ENCODE data around the gene YPEL4. TPM values are rescaled to one million over a fixed set of nuclear protein-coding genes. Genes with fewer than 3 reads are reported as not detected.

Gene YPEL4
- total RNA-seq, 1 donor from 2014 or later, result 0.48 TPM

GRCh38 chr11:57648801-57649735 lies 644 bp downstream of the YPEL4 start:
- no peak for TF ChIP-seq CTCF (conservative IDR thresholded peaks at IDR 0.05)
- H3K4me1 Mint-ChIP-seq (ENCODE audit: unreplicated experiment), result peaks cover 60% of the 10 kb centered on the region
- H3K4me3 Mint-ChIP-seq, result peak overlapping the region; percentile 85
- peaks cover 63% of the 10 kb centered on the region for H3K27me3 Mint-ChIP-seq
- H3K36me3 Mint-ChIP-seq, result no peaks in the 10 kb centered on the region
- H3K27ac Mint-ChIP-seq, result peak overlapping the region; percentile 85
- H3K9me3 Mint-ChIP-seq, result no peaks in the 10 kb centered on the region
- no peak for DNase-seq (ENCODE audit: extremely low spot score, unreplicated experiment)

GRCh38 chr11:57647960-57648800 lies 1.5 kb downstream of the YPEL4 start:
- DNase-seq (ENCODE audit: extremely low spot score, unreplicated experiment), result no peak
- peak overlapping the region; percentile 85 for H3K4me3 Mint-ChIP-seq
- peaks cover 61% of the 10 kb centered on the region for H3K27me3 Mint-ChIP-seq
- no peaks in the 10 kb centered on the region for H3K9me3 Mint-ChIP-seq
- peaks cover 66% of the 10 kb centered on the region for H3K4me1 Mint-ChIP-seq (ENCODE audit: unreplicated experiment)
- peak overlapping the region; percentile 85 for H3K27ac Mint-ChIP-seq
- peaks cover 8% of the 10 kb centered on the region for H3K36me3 Mint-ChIP-seq
- TF ChIP-seq CTCF (conservative IDR thresholded peaks at IDR 0.05), result no peak

- Mint-ChIP-seq H3K36me3 (peaks cover 9% of the 10 kb centered on the region), H3K27ac (peak overlapping the region; percentile 85), H3K4me3 (peak overlapping the region; percentile 85), H3K9me3 (no peaks in the 10 kb centered on the region), H3K27me3 (peaks cover 58% of the 10 kb centered on the region), H3K4me1 (ENCODE audit: unreplicated experiment) (peaks cover 68% of the 10 kb centered on the region)
- no peak for DNase-seq (ENCODE audit: extremely low spot score, unreplicated experiment)
- TF ChIP-seq CTCF (conservative IDR thresholded peaks at IDR 0.05), result no peak
Measured at GRCh38 chr11:57647372-57647771, 2.3 kb downstream of the YPEL4 start.

- peaks cover 57% of the 10 kb centered on the region for H3K27me3 Mint-ChIP-seq
- TF ChIP-seq CTCF (conservative IDR thresholded peaks at IDR 0.05), result no peak
- H3K36me3 Mint-ChIP-seq, result peaks cover 9% of the 10 kb centered on the region
- H3K27ac Mint-ChIP-seq, result peak overlapping the region; percentile 85
- no peaks in the 10 kb centered on the region for H3K9me3 Mint-ChIP-seq
- peaks cover 69% of the 10 kb centered on the region for H3K4me1 Mint-ChIP-seq (ENCODE audit: unreplicated experiment)
- no peak for DNase-seq (ENCODE audit: extremely low spot score, unreplicated experiment)
- H3K4me3 Mint-ChIP-seq, result peak overlapping the region; percentile 85
Measured at GRCh38 chr11:57646799-57647303, 2.9 kb downstream of the YPEL4 start.

GRCh38 chr11:57646194-57646798 lies 3.4 kb downstream of the YPEL4 start:
- peaks cover 71% of the 10 kb centered on the region for H3K4me1 Mint-ChIP-seq (ENCODE audit: unreplicated experiment)
- no peak for TF ChIP-seq CTCF (conservative IDR thresholded peaks at IDR 0.05)
- peaks cover 52% of the 10 kb centered on the region for H3K27me3 Mint-ChIP-seq
- peak overlapping the region; percentile 85 for H3K4me3 Mint-ChIP-seq
- DNase-seq (ENCODE audit: extremely low spot score, unreplicated experiment), result no peak
- H3K27ac Mint-ChIP-seq, result peak overlapping the region; percentile 85
- no peaks in the 10 kb centered on the region for H3K9me3 Mint-ChIP-seq
- peaks cover 10% of the 10 kb centered on the region for H3K36me3 Mint-ChIP-seq

Data from type B pancreatic cell (in vitro differentiated cells).